Upper lobe of left lung (tissue), 6 donors: ENCODE data around the gene KCTD17. TPM values are rescaled to one million over a fixed set of nuclear protein-coding genes. Genes with fewer than 3 reads are reported as not detected.

Experiments used
- ATAC-seq, 2 donors: fragments of 200-7000 bp; cut with Tn5 transposase; one replicate each; pipeline ENCODE4 v1.9.1; 2022; ENCODE audit warnings: mild to moderate bottlenecking in 2 of 2, moderate library complexity in 2 of 2; ENCODE audit not compliant: low FRiP score in 2 of 2
- DNase-seq, 2 donors: peaks; one replicate each; pipeline ENCODE4 v3.0.0-alpha.2; 2019 to 2020
- H3K27ac ChIP-seq, 4 donors: fragments of 200-600 bp; sonication (generic); one replicate each; pipeline ENCODE4 v1.5.1; 2016 to 2019
- H3K27me3 ChIP-seq, 4 donors: fragments of 200-600 bp; sonication (generic); one replicate each; pipeline ENCODE4 v1.5.1; 2017 to 2019
- H3K36me3 ChIP-seq, 4 donors: fragments of 200-600 bp; sonication (generic); one replicate each; pipeline ENCODE4 v1.5.1; 2016 to 2019
- H3K4me1 ChIP-seq, 4 donors: fragments of 200-600 bp; sonication (generic); one replicate each; pipeline ENCODE4 v1.5.1; 2018 to 2019
- H3K4me3 ChIP-seq, 4 donors: fragments of 200-600 bp; sonication (generic); one replicate each; pipeline ENCODE4 v1.5.1; 2017 to 2019; ENCODE audit warnings: mild to moderate bottlenecking in 2 of 4, moderate library complexity in 1 of 4
- H3K9me3 ChIP-seq, 4 donors: fragments of 200-600 bp; sonication (generic); one replicate each; pipeline ENCODE4 v1.5.1; 2018 to 2019
- CTCF ChIP-seq, 6 experiments: fragments of 450-650 bp in 4 of 6; fragments of 200-600 bp in 2 of 6; sonication (generic) in 2 of 6; IDR thresholded peaks; one replicate each; pipeline ENCODE4 v1.5.1; 2016 to 2019; ENCODE audit warnings: antibody characterized with exemption in 6 of 6
- EP300 ChIP-seq, 4 donors: sonication (generic); formaldehyde crosslinking; IDR thresholded peaks; one replicate each; pipeline ENCODE4 v1.5.1; 2017; ENCODE audit warnings: antibody characterized with exemption in 4 of 4, control low read depth in 2 of 4
- POLR2A ChIP-seq, 4 donors: fragments of 450-650 bp; IDR thresholded peaks; one replicate each; pipeline ENCODE4 v1.5.1; 2016 to 2017; ENCODE audit warnings: antibody characterized with exemption in 4 of 4, mild to moderate bottlenecking in 2 of 4
- POLR2AphosphoS5 ChIP-seq, 2 donors: sonication (generic); formaldehyde crosslinking; IDR thresholded peaks; one replicate each; pipeline ENCODE4 v1.5.1; 2017; ENCODE audit warnings: antibody characterized with exemption in 2 of 2
- WGBS, 2 donors: methylation state at CpG; one replicate each; pipeline ENCODE4 v1.1.5; 2017 to 2018; 5-methylcytosine and 5-hydroxymethylcytosine counted together
- total RNA-seq, 6 donors: library from RNA; depleted of rRNA in 4 of 6; stranded (reverse); fragments of >200 nt in 4 of 6; gene quantifications; one replicate each; pipeline versions ENCODE4 v1.1.0 to v1.2.1, GENCODE V29; 2016 to 2021
- donor health status: DM: no; HTN: no; CAD: no; lungs with moderate emphysema.
- donor health status: DM: no; HTN: yes; CAD: no; lungs with severe emphysema.

The KCTD17 gene
- total RNA-seq, 6 donors from 2014 or later, result 9.0 to 30.4 (median 23.2) TPM

GRCh38 chr22:37105990-37106389 is 54.4 kb downstream of the KCTD17 start:
- Histone ChIP-seq H3K9me3 (no peaks in the 10 kb centered on the region), H3K4me3 (no peak overlapping the region), H3K27me3 (no peaks in the 10 kb centered on the region), H3K36me3 (no peaks in the 10 kb centered on the region), H3K27ac (no peak overlapping the region), H3K4me1 (peaks cover 0 to 3% (median under 1%) of the 10 kb centered on the region in 4 donors)
- no peak for ATAC-seq
- 84 to 85% methylated on average over 5 of the region's 5 CpGs for WGBS, 2 donors
- TF ChIP-seq CTCF (IDR thresholded peaks at IDR 0.05), result no peak
- no peak for TF ChIP-seq POLR2AphosphoS5 (IDR thresholded peaks at IDR 0.05)
- TF ChIP-seq EP300 (IDR thresholded peaks at IDR 0.05), result no peak
- no peak for TF ChIP-seq POLR2A (IDR thresholded peaks at IDR 0.05)
- no peak for DNase-seq

DNA sequence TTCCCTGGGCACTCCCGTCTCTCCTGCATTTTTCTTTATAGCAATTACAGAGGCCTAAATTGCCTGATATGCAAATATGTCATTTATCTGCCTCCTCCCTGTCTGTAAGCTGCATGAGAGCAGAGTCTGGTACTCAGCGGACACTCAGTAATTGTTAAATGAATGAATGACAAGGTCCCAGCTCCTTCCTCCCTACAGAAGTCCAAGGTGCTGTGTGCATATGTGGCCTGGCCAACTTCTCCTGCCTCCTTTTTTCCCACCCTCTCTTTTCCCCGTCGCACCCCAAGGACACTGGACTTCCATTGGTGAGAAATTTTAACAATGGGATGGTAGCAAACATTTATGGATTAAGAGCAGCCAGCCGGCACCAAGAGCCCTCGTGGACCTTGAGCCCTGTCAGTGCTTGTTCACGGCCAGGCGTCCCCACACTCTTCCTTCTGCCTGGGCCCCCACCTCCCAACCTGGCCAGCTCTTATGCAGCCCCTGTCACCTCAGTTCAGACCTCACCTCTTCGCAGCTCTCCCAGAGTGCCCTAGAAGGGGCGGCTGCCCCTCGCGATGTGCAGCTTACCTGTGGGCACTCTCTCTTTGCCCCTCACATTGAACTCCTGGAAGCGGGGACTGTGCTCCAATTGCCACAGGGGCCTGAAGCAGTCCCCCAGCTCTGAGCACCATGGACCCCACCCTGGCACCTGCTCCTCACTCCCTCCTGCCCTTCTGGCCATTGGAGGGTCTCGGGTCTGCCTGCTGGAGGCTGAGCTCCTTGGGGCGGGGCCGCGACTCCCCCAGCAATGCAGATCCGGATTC is 56.5 kb downstream of the KCTD17 start:
- Histone ChIP-seq H3K36me3 (no peaks in the 10 kb centered on the region), H3K9me3 (no peaks in the 10 kb centered on the region), H3K27me3 (no peaks in the 10 kb centered on the region), H3K27ac (no peak overlapping the region), H3K4me1 (no peaks in the 10 kb centered on the region), H3K4me3 (no peak overlapping the region)
- TF ChIP-seq POLR2A (IDR thresholded peaks at IDR 0.05) (no peak), EP300 (IDR thresholded peaks at IDR 0.05) (no peak), CTCF (IDR thresholded peaks at IDR 0.05) (no peak), POLR2AphosphoS5 (IDR thresholded peaks at IDR 0.05) (no peak)
- WGBS, 2 donors, result 86 to 91% methylated on average over 12 to 14 of the region's 18 CpGs
- ATAC-seq (no peak), DNase-seq (peak in 1 of 2 donors; percentile 48)

- Histone ChIP-seq H3K4me3 (no peak within 1 kb of the TSS), H3K27me3 (no peaks in the 10 kb centered on the region), H3K4me1 (no peaks in the 10 kb centered on the region), H3K36me3 (no peaks in the 10 kb centered on the region), H3K9me3 (no peaks in the 10 kb centered on the region), H3K27ac (no peak within 1 kb of the TSS)
- WGBS, 2 donors, result 81% methylated on average over 7 of the region's 13 CpGs; no CpG with 5 or more reads in 1 of the 2 donors
- no peak for TF ChIP-seq POLR2AphosphoS5 (IDR thresholded peaks at IDR 0.05)
- TF ChIP-seq POLR2A (IDR thresholded peaks at IDR 0.05), result no peak
- no peak for TF ChIP-seq EP300 (IDR thresholded peaks at IDR 0.05)
- no peak for TF ChIP-seq CTCF (IDR thresholded peaks at IDR 0.05)
- no peak for ATAC-seq
- DNase-seq, result peak in 1 of 2 donors; percentile 45
Measured at GRCh38 chr22:37109242-37109917, 57.8 kb downstream of the KCTD17 start, which contains the start of gene TMPRSS6. Gene TMPRSS6 (minus strand): TSS chr22:37109713. CDS start chr22:37103417, 6,296 bp downstream.

GRCh38 chr22:37111156-37111717 is 59.7 kb downstream of the KCTD17 start:
- Histone ChIP-seq H3K27ac (no peak overlapping the region), H3K9me3 (no peaks in the 10 kb centered on the region), H3K36me3 (no peaks in the 10 kb centered on the region), H3K4me3 (no peak overlapping the region), H3K4me1 (no peaks in the 10 kb centered on the region), H3K27me3 (no peaks in the 10 kb centered on the region)
- no peak for DNase-seq
- TF ChIP-seq CTCF (IDR thresholded peaks at IDR 0.05) (no peak), POLR2AphosphoS5 (IDR thresholded peaks at IDR 0.05) (no peak), EP300 (IDR thresholded peaks at IDR 0.05) (no peak), POLR2A (IDR thresholded peaks at IDR 0.05) (no peak)
- 87 to 88% methylated on average over 13 of the region's 13 CpGs for WGBS, 2 donors
- ATAC-seq, result no peak
